ENCODE data around the gene TTC16.

Gene TTC16

DNA sequence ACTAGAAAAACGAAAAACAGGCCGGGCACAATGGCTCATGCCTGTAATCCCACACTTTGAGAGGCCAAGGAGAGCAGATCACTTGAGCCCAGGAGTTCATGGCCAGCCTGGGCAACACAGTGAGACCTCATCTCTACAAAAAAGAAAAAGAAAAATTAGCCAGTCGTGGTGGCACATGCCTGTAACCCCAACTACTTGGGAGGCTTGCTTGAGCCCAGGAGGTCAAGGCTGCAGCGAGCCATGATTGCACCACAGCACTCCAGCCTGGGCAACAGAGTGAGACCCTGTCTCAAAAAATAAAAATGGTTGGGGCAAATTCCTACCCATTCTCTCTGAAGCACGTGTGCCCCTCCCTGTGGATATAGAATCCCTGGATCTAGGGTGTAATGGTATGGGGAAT lies 17.5 kb upstream of the TTC16 start:
- DNase-seq (ENCODE audit: low read depth, low spot score), result no peak

DNA sequence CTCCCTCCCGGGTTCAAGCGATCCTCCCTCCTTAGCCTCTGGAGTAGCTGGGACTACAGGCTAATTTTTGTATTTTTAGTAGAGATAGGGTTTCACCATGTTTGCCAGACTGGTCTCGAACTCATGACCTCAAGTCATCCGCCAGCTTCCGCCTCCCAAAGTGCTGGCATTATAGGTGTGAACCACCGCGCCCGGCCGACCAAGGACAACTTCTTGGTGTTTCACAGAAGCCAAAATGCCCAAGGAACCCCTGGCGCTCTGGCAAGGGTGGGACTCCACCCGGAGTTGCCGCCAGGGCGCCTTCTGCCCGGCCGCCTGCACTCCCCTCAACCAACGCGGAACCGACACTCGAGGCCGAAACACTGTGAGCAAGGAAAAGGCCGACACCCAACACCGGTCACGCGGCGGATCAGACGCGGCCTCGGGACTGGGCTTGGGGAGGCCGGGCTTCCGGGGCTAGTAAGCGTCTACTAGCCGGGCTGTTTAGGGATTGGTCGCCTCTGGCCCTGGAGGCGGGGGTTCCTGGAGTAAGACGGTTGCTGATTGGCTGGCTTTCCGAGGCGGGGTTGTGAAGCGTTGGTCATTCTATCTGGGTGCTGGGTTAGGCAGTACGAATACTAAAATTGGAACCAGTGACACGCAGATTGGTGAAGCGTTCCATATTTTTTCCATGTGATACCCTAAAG lies 16.8 kb upstream of the TTC16 start:
- DNase-seq (ENCODE audit: low read depth, low spot score), result peak; percentile 93

DNA sequence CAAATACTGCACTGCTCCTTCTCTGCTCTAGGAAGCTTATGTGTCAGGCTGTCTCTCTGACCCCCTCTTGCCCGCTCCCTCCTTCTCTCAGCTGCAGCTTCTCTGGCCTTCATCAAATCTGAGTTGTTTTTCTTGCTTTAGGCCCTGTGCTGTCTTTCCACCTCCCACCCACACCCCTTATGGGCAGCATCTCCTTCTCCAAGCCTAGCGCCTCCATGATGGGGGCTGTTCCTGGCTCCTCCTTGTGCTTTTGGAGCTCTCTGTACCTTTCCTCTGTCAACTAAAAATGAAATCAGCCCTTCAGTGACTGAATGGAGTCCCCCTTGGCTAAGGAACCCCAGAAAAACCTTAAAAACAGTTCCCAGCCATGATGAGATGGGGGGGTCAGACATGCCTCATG lies 15.7 kb upstream of the TTC16 start:
- DNase-seq (ENCODE audit: low read depth, low spot score), result no peak

DNA sequence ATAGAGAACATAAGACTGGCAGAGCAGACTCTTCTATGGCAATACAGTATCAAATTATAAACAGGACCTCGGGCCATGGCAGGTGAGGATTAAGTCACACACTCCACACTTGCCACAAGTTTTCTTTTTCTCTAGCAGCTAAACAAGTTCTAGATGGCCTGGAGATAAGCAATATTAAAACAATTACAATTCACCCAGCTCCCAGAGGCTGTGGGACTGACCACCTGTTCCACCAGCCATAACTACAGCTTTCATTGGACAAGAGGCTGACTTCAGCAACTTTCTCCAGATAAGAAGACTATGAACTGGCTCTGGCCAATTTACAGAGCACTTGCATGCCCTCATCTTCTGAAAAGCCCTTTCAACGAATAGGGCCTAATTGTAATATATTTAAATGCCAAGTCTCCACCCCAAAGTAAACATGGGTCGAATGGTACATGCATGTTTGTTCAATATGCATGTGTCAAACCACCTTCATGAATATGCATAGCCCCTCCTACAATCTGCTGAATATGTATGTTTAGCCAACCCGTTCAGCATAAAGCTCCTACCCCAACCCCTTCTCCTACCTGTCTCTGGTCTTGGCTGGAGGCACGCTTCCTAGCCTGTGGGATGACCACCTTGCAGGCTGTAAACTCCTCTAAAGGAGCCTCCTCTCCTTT lies 15.2 kb upstream of the TTC16 start:
- no peak for DNase-seq (ENCODE audit: low read depth, low spot score)

DNA sequence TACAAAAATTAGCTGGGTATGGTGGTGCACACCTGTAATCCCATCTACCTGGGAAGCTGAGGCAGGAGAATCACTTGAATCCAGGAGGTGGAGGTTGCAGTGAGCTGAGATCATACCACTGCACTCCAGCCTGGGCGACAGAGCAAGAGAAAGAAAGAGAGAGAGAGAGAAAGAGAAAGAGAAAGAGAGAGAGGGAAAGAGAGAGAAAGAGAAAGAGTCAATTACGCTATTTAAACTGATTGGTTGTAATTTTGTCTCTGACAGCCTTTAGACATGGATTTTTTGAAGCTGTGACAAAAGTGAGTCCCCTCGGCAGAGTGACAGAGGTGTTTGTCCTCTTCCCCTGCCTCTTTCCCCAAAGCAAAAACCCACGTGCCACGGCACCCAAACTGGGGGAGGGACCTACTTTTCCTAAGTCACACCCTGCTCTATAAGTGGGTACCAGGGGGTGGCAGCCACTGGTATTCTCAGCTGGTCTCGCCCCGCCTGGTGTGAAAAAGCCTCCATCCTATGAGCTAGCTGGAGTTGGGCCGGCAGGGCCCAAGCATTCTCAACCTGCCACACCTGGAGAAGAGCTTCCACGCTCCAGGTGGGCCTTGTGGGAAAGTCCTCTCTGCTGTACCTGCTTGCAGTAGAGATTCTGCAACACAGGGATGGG lies 12.5 kb upstream of the TTC16 start:
- DNase-seq (ENCODE audit: low read depth, low spot score), result no peak

DNA sequence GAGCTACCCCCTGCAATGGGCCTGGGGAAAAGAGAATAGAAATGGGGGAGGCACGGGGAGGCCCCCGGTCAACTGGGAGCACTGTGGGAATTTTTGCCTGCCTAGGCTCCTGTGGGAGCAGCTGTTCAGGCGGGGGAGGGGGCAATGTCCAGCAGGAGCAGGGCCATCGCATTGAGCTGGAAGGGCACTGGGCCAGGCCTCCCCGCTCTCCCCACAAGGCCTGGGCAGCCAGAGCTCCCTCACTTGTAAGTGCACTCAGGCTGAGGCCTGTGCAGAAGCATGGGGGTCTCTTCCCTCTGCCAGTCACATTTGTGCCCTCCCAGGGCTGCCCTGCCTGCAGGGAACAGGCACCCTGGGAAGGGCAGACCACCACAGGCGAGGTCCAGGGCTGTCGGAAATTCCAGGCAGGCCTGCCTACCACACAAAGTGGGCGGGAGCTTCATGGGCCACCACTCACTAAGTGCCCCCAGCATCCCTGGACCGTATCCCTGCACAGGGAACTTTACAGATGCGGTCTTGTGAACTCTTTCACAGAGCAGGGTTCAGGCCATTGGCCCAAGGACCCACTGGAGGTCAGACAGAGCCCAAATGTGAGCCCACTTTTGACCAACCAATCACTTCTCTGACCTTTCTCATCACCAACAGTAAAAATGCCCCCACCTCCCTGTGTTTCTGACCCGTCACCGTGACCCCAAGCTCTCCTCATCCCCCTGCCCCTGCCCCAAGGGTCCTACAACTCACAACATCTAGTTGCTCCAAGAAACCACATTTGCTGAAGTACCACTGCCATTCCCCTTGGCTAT lies 10.1 kb upstream of the TTC16 start:
- no peak for DNase-seq (ENCODE audit: low read depth, low spot score)

DNA sequence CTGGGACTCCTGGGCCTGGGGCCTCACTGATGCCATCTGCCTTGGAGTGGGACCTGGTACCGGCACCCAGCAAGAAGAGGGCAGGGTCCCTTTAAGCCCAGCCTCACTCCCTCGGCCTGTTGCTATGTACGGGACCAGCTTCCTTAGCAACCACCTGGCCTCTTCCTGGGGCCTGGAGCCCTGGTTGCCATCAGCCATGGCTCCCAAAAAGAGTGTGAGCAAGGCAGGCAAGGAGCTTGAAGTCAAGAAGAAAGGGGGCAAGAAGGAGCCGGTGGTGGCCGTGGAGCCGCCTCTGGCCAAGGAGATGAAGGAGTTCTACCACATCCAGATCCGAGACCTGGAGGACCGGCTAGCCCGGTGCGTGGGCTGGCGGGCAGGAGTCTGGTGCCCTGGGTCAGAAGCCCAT lies 9.0 kb upstream of the TTC16 start, which contains the start of gene CFAP157:
Gene CFAP157 (plus strand): TSS at position 153 of the 406 bp plus-strand sequence. CDS start 44 bp downstream, at position 197.
- no peak for DNase-seq (ENCODE audit: low read depth, low spot score)

DNA sequence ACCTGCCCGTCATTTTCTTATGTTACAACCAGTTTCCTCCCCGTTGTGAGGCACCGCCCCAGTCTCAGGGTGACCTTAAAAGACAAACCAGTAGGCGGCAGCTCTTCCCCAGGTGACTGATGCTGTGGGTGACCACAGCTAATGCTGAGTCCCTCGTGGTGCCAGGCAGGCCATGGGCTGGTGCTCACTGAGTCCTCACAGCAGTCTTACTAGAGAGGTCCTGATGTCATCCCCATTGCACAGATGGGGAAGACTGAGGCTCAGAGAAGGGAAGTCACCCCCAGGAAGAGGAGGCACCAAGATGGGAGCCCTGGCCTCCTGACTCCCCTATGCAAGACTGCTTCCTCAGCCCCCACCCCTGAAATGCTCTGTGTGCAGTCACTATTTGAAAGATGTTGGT lies 8.1 kb upstream of the TTC16 start:
- no peak for DNase-seq (ENCODE audit: low read depth, low spot score)

DNA sequence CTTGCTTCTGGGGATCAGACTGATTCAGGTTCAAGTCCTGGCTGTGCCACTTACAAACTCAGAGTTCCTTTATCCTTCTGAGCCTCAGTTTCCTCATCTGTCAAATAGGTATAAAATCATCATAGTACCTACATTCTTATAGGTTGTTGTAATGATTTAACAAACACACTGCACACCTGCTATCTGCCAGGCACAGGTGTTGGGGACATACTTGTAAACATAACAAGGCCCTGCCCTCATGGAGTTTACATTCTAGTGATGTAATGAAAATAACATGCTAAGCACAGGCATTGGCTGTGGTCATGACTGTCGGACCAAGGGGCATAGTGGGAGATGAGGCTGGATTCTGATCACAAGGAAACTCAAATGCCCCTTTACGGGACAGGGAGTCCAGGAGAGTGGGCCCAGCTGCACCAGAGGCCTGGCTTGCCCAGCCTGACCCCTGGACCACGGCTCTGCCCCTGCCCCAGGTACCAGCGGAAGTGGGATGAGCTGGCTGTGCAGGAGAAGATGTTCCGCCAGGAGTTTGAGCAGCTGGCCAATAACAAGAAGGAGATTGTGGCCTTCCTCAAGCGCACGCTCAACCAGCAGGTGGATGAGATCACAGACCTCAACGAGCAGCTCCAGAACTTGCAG lies 6.8 kb upstream of the TTC16 start:
- no peak for DNase-seq (ENCODE audit: low read depth, low spot score)

DNA sequence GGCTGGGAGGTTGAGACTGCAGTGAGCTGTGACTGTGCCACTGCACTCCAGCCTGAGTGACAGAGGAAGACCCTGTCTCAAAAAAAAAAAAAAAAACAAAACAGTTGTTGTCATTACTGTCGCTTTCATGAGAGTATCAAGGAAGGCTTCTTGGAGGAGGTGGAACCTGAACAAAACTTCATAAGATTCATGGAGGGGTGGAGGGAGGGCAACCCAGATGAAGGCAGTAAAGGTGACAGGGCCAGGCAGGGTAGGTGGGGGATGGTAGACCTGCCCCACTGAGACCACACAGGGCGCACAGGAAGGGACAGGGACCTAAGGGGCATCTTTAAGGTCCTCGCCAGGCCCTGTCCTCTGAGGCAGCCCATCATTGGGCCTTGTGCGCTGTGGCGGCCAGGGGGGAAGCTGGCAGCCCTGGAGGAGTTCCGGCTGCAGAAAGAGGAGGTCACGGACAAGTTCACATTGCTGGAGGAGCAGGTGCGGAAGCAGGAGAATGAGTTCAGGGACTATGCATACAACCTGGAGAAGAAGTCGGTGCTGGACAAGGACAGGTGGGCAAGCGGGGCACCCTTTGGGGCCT lies 5.6 kb upstream of the TTC16 start:
- no peak for DNase-seq (ENCODE audit: low read depth, low spot score)

DNA sequence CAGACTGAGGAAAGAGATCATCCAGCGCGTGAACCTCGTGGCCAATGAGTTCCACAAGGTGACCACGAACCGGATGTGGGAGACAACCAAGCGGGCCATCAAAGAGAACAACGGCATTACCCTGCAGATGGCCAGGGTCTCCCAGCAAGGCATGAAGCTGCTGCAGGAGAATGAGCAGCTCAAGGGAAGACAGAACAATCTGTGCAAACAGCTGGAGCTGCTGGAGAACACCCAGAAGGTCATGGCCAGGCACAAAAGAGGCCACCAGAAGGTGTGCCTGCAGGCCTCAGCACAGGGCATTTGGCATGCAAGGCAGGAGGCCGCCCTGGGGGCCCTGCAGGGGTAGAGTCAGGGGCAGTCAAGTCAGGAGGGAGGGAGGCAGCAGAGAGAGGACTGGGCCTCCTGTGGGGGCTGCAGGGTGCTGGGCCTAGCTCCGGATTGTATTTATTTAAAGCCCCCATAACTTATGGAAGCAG lies 4.6 kb upstream of the TTC16 start:
- DNase-seq (ENCODE audit: low read depth, low spot score), result no peak

DNA sequence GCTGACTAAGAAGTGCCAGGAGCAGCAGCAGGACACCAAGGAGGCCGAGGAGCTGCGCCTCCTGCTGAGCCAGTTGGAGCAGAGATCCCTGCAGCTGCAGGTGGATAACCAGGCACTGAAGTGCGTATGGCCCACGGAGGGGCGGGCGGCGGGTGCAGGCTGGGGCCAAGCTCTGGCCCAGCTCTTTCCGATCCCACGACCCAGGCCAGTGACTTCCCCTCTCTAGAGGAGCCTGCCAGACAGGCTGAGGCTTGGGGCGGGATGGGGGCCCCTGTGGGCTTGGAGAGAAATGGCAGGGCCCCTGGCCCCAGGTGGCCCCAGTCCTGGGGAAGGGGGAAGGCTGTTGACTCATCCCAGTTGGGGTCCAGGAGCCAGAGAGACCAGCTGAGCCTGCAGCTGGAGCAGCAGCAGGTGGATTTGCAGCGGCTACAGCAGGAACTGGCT lies 4.0 kb upstream of the TTC16 start:
- no peak for DNase-seq (ENCODE audit: low read depth, low spot score)

DNA sequence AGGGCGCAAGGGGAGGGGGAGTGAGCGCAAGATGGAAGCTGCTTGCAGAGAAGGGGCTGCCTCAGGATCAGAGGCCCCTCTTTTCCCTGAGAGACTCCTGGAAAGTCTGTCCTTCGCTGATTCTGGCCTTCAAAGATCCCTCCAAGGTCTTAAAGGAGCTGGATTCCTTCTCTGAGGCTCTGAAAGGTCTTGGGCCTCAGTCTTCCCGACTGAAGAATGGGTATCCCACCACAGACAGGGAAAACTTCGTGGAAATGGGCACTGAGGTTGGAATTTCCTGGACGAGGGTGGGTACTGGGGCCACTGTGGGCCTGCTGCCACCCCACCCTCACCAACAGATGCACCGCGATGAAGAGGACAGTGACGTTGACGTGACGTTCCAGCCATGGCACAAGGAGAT lies 3.5 kb upstream of the TTC16 start:
- no peak for DNase-seq (ENCODE audit: low read depth, low spot score)

DNA sequence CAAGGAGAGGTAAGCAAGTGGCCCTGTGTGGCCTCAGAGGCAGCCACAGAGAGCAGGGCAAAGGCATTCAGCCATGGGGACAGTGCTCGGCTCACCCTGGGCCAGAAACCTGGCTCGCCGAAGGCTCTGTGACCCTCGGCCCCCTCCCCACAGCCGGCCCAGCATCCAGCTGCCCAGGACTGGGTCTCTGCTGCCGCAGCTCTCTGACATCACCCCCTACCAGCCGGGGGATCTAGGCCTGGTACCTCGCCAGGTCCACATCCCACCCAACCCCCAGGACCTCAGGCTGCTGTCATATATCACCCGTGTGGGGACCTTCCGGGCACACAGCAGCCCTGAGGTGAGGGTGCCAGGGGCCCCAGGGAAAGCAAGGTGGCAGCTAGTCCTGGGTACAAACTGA lies 3.0 kb upstream of the TTC16 start:
- DNase-seq (ENCODE audit: low read depth, low spot score), result no peak

DNA sequence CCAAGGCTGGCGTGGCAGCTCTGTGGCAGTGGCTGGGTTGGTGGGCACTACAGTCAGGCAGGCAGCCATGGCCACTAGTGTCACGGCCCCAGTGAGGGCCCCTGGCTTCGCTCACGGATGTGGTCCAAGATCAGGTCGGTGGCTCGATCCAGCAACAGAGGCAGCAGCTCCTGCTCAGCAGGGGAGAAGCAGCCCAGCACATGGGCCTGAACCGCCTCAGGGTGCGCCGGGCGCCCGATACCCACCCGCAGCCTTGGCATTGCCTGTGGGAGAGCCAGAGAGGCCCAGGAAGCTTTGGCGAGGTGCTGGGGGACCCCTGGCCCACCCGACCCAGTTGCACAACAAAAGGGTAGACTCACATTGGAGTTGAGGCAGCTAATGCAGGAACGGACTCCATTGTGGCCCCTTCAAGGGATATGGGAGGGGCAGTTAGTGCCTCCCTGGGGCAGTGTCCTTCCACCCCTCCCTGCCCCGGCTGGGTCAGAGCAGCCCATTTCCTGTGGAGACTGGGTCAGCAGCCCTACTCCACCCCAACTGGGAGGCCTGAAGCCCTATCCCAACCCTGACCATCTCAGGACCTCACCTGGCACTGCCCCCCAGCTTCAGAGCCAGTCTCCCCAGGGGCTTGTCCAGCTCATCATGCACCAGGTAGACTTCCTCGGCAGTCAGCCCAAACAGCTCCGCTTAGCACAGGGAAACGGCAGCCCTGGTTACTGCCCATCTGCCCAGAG lies 1.7 kb upstream of the TTC16 start:
- no peak for DNase-seq (ENCODE audit: low read depth, low spot score)

DNA sequence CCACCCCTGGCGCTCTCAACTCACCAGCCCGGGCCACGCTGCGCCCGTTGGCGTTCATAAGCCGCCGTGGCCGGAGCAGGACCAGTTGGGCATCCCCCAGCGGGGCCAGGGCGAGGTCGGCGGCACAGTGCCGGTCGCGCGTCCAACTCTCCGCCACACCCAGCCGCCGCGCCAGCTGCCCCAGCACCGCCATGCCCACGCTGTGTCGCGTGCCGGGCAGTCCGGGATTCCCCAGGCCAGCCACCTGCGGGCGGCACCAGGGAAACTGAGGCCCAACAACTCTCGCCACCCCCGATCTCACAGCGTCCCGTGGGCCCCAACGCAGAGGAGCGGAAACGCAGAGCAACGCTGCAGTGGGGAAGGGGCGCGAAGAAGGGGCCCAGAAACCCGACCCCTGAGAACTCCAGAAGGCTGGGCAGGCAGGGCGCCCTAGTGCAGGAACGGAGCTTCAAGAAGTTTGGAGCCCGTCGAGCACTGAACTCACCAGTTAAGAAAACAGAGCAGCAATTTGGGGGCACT lies 869 bp upstream of the TTC16 start:
- DNase-seq (ENCODE audit: low read depth, low spot score), result no peak

DNA sequence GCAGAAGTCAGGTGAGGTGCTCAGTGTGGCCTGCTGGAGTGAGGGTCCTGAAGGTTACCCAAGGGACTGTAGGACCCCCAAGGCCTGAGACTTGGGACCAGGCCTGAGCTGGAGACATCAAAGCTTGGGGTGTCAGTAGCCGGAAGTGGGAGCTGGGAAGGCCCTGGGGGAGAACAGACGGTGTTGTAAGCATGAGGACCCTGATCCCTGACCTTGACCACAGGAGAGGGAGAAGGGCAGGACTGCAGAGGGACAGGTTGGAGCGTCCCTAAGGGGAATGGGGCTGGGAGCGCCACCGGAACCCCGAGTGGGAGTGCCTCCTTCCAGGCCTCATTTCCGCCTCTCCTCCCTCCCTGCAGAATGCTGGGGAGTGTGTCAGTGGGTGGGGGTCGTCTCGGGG lies 533 bp downstream of the TTC16 start:
- DNase-seq (ENCODE audit: low read depth, low spot score), result no peak

DNA sequence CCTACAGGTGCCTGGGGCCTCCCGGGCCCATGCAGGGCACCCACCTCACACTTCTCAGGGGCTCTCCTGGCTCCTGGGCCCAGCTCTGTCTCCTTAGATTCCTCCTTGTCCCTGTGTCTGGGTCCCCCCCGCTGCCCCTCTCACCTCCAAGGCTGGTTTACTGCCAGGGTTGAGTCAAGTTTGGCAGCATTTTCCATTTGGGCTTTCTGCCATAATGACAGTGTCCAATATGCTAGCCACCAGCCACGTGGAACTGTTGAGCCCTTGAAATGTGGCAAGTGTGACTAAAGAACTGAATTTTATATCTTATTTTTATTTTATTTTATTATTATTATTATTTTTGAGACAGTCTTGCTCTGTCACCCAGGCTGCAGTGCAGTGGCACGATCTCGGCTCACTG lies 1.9 kb downstream of the TTC16 start:
- no peak for DNase-seq (ENCODE audit: low read depth, low spot score)

DNA sequence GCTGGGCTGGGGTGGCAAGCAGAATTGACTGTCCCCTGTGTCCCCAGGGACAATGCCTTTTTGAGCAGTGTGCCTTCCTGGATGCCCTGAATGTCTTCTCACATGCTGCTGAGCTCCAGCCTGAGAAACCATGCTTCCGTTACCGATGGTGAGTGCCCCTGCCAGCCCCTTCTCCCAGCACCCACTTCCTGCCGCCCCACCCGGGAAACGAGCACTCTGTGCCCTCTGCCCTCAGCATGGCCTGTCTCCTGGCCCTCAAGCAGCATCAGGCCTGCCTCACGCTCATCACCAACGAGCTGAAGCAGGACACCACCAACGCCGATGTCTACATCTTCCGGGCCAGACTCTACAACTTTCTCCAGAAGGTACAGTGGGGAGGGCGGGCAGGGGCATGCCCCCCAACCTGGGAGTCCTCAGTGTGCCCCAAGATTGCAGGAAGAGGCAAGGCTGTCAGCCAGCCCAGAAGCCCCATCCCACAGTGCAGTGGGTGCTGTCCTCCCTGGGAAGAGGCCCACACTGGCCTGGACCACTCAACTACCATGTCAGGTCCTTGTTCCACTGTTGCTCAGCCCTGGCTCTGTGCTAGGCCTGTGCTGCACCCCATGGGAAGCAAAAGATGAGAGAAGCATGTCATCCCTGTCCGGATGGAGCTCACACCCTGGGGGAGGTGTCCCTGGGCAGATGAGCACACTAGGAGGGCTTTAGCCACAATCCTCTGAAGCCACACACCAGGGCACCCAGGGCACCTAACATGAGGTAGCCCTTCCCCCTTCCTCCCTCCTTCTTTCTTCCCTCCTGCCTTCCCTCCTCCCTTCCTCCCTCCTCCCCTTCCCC lies 4.4 kb downstream of the TTC16 start:
- no peak for DNase-seq (ENCODE audit: low read depth, low spot score)
